Esophagus squamous epithelium (tissue), 4 donors: ENCODE measurements around the gene IFT20.

Source experiments
- CTCF ChIP-seq, 6 experiments: fragments of 450-650 bp in 4 of 6; fragments of 200-600 bp in 2 of 6; sonication (generic) in 2 of 6; IDR thresholded peaks; one replicate each; pipeline ENCODE4 v1.5.1; 2016 to 2019; ENCODE audit warnings: antibody characterized with exemption in 6 of 6, mild to moderate bottlenecking in 4 of 6, moderate library complexity in 4 of 6
- POLR2A ChIP-seq, 4 donors: fragments of 450-650 bp; IDR thresholded peaks; one replicate each; pipeline ENCODE4 v1.6.1; 2017; ENCODE audit warnings: antibody characterized with exemption in 4 of 4, mild to moderate bottlenecking in 4 of 4, moderate library complexity in 3 of 4

- TF ChIP-seq CTCF (IDR thresholded peaks at IDR 0.05) = no peak
- no peak for TF ChIP-seq POLR2A (IDR thresholded peaks at IDR 0.05)
Measured at GRCh38 chr17:28369684-28370034, 34.4 kb upstream of the IFT20 start.
